Subcutaneous adipose tissue (tissue), 4 donors: ENCODE data around the gene JAKMIP2. TPM values are rescaled to one million over a fixed set of nuclear protein-coding genes. Genes with fewer than 3 reads are reported as not detected.

Experiments
- CTCF ChIP-seq: fragments of 450-650 bp; IDR thresholded peaks from one replicate; pipeline ENCODE4 v1.5.1; 2016; ENCODE audit warnings: low read depth, mild to moderate bottlenecking, control low read depth, antibody characterized with exemption, moderate library complexity
- total RNA-seq, 4 donors: library from RNA; depleted of rRNA; stranded (reverse); fragments of >200 nt; gene quantifications; one replicate each; pipeline ENCODE4 v1.1.0, GENCODE V29; 2016

Gene JAKMIP2
- total RNA-seq, 4 donors from 2014 or later: 0.19 to 13.4 (median 2.0) TPM; not detected in 1

GRCh38 chr5:147591120-147591519, 191.4 kb downstream of the JAKMIP2 start:
- no peak for TF ChIP-seq CTCF

DNA sequence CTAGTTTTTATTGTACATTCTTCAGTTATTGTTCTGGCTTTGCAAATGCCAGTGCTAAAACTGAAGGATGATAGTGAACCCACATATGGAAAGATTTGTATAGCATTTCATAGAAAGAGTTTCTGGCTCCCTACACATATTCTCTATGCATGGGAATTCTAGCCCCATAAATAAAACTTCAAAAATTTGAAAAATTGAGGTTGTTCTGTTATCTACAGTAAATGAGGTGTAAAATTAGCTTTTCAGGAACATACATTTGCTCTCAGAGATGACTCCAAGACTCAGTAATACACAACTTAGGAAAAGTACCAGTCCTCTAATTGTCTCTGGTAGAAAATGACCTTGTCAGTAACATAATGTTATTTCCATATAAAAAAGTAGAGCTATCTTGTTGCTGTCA, 192.4 kb downstream of the JAKMIP2 start:
- no peak for TF ChIP-seq CTCF

GRCh38 chr5:147586832-147587231, 195.7 kb downstream of the JAKMIP2 start:
- TF ChIP-seq CTCF: no peak

DNA sequence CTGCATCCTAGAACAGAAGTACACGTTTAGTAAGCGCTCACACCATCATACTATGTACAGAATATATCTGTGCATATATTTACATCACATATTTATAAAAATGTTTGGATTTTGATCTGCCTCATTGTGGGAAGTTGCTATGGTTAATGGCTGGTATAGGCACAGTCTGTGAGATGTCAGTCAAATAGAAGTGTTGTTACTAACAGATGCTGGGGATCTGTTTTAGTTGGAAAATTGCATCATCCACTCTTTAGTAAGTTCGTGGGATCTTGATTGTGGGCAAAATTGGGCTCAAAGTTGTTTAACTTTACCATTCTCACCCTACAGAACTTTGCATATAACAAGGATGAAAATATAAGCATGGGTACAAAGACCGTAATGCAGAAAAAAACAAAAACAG, 196.3 kb downstream of the JAKMIP2 start:
- TF ChIP-seq CTCF: no peak

GRCh38 chr5:147578228-147579024, 204.1 kb downstream of the JAKMIP2 start:
- TF ChIP-seq CTCF: no peak

GRCh38 chr5:147576646-147577535, 205.6 kb downstream of the JAKMIP2 start:
- TF ChIP-seq CTCF: no peak

- TF ChIP-seq CTCF: no peak
Observed at GRCh38 chr5:147575598-147575997, 206.9 kb downstream of the JAKMIP2 start.
